GM19468 (cell line): ENCODE data around the gene SPATA19.

Source experiments
- ATAC-seq: cut with Tn5 transposase; IDR thresholded peaks from one replicate; pipeline ENCODE4 v1.9.1; 2021; ENCODE audit warnings: mild to moderate bottlenecking, moderate library complexity, moderate number of reproducible peaks; ENCODE audit not compliant: unreplicated experiment; ENCODE audit errors: extremely low read depth

Gene SPATA19

GRCh38 chr11:133819746-133820315, 25.5 kb downstream of the SPATA19 start:
- ATAC-seq: no peak

GRCh38 chr11:133819114-133819513, 26.2 kb downstream of the SPATA19 start:
- no peak for ATAC-seq

GRCh38 chr11:133818302-133818701, 27.0 kb downstream of the SPATA19 start:
- no peak for ATAC-seq

- ATAC-seq: no peak
Measured at GRCh38 chr11:133817449-133817848, 27.9 kb downstream of the SPATA19 start.

- ATAC-seq: no peak
Measured at GRCh38 chr11:133816146-133816870, 29.0 kb downstream of the SPATA19 start.

GRCh38 chr11:133815636-133816035, 29.7 kb downstream of the SPATA19 start:
- no peak for ATAC-seq

GRCh38 chr11:133814588-133815100, 30.7 kb downstream of the SPATA19 start:
- ATAC-seq: no peak

GRCh38 chr11:133811850-133812685, 33.2 kb downstream of the SPATA19 start:
- ATAC-seq: no peak

- ATAC-seq: no peak
Measured at GRCh38 chr11:133810766-133811165, 34.5 kb downstream of the SPATA19 start.

GRCh38 chr11:133809569-133810491, 35.5 kb downstream of the SPATA19 start:
- no peak for ATAC-seq

GRCh38 chr11:133808393-133809140, 36.7 kb downstream of the SPATA19 start:
- ATAC-seq: no peak

- ATAC-seq: no peak
Measured at GRCh38 chr11:133803026-133803425, 42.3 kb downstream of the SPATA19 start.

- no peak for ATAC-seq
Measured at GRCh38 chr11:133801356-133801755, 44.0 kb downstream of the SPATA19 start.

GRCh38 chr11:133800666-133801065, 44.6 kb downstream of the SPATA19 start:
- ATAC-seq: no peak

GRCh38 chr11:133797554-133797953, 47.8 kb downstream of the SPATA19 start:
- no peak for ATAC-seq

- ATAC-seq: no peak
Measured at GRCh38 chr11:133796043-133796795, 49.1 kb downstream of the SPATA19 start.

GRCh38 chr11:133795088-133795487, 50.2 kb downstream of the SPATA19 start:
- ATAC-seq: no peak

- ATAC-seq: no peak
Measured at GRCh38 chr11:133794205-133794604, 51.1 kb downstream of the SPATA19 start.
